K562 (cell line): ENCODE data around the gene CDC45. TPM values are rescaled to one million over a fixed set of nuclear protein-coding genes. Genes with fewer than 3 reads are reported as not detected.
A peak's percentile ranks its signal among the peaks of the same experiment; 100 is the strongest.

Experiments used
- FOXA3 ChIP-seq, 2 experiments: fragments of 450-650 bp in 1 of 2; sonication (generic) in 1 of 2; formaldehyde crosslinking; IDR thresholded peaks in 1 of 2; conservative IDR thresholded peaks in 1 of 2; 2 replicates each; pipeline versions ENCODE4 v1.4.0 to v1.8.0; 2020 to 2022; ENCODE audit warnings: mild to moderate bottlenecking in 2 of 2, missing genetic modification reagents in 1 of 2
- LARP7 ChIP-seq: fragments of 450-650 bp; IDR thresholded peaks from 2 replicates; pipeline ENCODE4 v1.6.1; 2016
- MCM3 ChIP-seq: fragments of 450-650 bp; IDR thresholded peaks from 2 replicates; pipeline ENCODE4 v1.6.1; 2016
- MEF2D ChIP-seq: conservative IDR thresholded peaks from 2 replicates; pipeline ENCODE4 v1.6.1; 2016; ENCODE audit warnings: low read depth, missing genetic modification characterization, missing compliant biosample characterization
- RAD21 ChIP-seq, 2 experiments: fragments of 250-450 bp in 1 of 2; fragments of 450-650 bp in 1 of 2; sonication (Bioruptor Pico) in 1 of 2; formaldehyde crosslinking in 1 of 2; IDR thresholded peaks in 1 of 2; conservative IDR thresholded peaks in 1 of 2; 2 replicates each; pipeline versions ENCODE4 v1.4.0 to v1.8.0; 2020 to 2022; ENCODE audit warnings: mild to moderate bottlenecking in 2 of 2, moderate library complexity in 1 of 2
- SRSF7 ChIP-seq: fragments of 200-400 bp; formaldehyde crosslinking; optimal IDR thresholded peaks from 2 replicates; pipeline ENCODE3; 2017; ENCODE audit warnings: mild to moderate bottlenecking, low read depth, low read length
- ZNF197 ChIP-seq: fragments of 200-800 bp; sonication (Bioruptor generic); IDR thresholded peaks from 2 replicates; pipeline ENCODE4 v1.6.1; 2016; ENCODE audit warnings: low read depth, missing genetic modification characterization, missing compliant biosample characterization
- polyA plus RNA-seq, 8 experiments: library from polyadenylated mRNA; depleted of rRNA in 4 of 8; stranded (reverse) in 5 of 8; unstranded in 3 of 8; fragments of >200 nt; fragmentation: Nextera tagmentation in 2 of 8; fragmentation: Illumina TruSeq in 1 of 8; extraction: Ambion mirVana in 2 of 8; extraction: Trizol in 1 of 8; gene quantifications; 2 replicates each; pipeline versions ENCODE4 v1.2.1 to v1.2.3, GENCODE V29; 2011 to 2014; ENCODE audit warnings: inconsistent platforms in 1 of 8, missing spikeins in 1 of 8
- total RNA-seq, 7 experiments: library from RNA; depleted of rRNA in 6 of 7; stranded (reverse); fragments of >200 nt in 6 of 7; fragmentation: Illumina TruSeq in 2 of 7; extraction: Trizol in 2 of 7; gene quantifications; 2 replicates each; pipeline versions ENCODE4 v1.2.1 to v1.2.3, GENCODE V29; 2011 to 2021; ENCODE audit warnings: low replicate concordance in 1 of 7
- TF ChIP-seq, protein P1 (sequence below), 2 experiments: fragments of 450-650 bp in 1 of 2; sonication (generic) in 1 of 2; formaldehyde crosslinking in 1 of 2; IDR thresholded peaks; 2 replicates each; pipeline versions ENCODE4 v1.7.1 to v1.9.0; 2016 to 2022; ENCODE audit warnings: inconsistent platforms in 1 of 2, mild to moderate bottlenecking in 1 of 2, missing genetic modification reagents in 1 of 2
- TF ChIP-seq, protein P2 (sequence below), 3 experiments: IDR thresholded peaks in 2 of 3; conservative IDR thresholded peaks in 1 of 3; 2 replicates each; pipeline ENCODE4 v1.5.1; 2011 to 2012; ENCODE audit warnings: low read length in 3 of 3, mild to moderate bottlenecking in 3 of 3, control low read depth in 2 of 3, improper control_type of control experiment in 1 of 3, inconsistent platforms in 1 of 3, low read depth in 1 of 3, mixed read lengths in 1 of 3, moderate library complexity in 1 of 3; ENCODE audit not compliant: insufficient read depth in 2 of 3
- TF ChIP-seq, protein P3 (sequence below): sonication (generic); formaldehyde crosslinking; IDR thresholded peaks from 2 replicates; pipeline ENCODE4 v1.9.0; 2022; ENCODE audit warnings: mild to moderate bottlenecking, missing genetic modification reagents
- TF ChIP-seq, protein P4 (sequence below): fragments of 450-650 bp; IDR thresholded peaks from 2 replicates; pipeline ENCODE4 v1.6.1; 2016; ENCODE audit warnings: borderline replicate concordance
- TF ChIP-seq, protein P5 (sequence below), 2 experiments: fragments of 250-450 bp in 1 of 2; fragments of 450-650 bp in 1 of 2; sonication (Bioruptor Pico) in 1 of 2; IDR thresholded peaks; 2 replicates each; pipeline versions ENCODE4 v1.6.1 to v1.8.0; 2016 to 2021; ENCODE audit warnings: mild to moderate bottlenecking in 2 of 2, moderate library complexity in 2 of 2, missing compliant biosample characterization in 1 of 2, missing genetic modification characterization in 1 of 2

The CDC45 gene
- total and polyA plus RNA-seq, 9 of the 15 experiments (the other 6 are each of a cell fraction or from before 2014, with no cell fraction given): 251 to 580 (median 410) TPM

DNA sequence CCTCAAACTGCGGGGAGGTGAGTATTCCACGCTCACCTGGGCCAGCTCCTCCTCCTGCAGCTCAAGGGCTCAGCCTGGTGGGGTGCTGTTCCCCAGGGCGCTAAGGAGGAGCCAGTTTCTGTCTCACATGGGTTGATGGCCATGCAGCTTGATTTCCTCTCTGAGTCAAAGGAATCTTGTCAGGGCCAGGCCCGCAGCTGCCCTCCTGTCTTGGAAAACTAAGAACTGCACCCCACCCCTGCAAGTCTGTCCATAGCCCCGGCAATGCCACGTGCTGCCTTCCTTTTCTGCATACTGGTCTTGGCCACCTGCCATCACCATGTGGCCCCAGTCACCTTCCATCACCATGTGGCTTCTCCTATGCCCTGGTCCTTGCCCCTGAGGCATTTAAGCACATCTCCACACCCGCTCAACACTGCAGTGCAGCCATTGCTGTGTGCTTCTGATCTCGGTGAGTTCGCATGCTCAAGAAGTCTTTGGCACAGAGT, 79.6 kb downstream of the CDC45 start (continued):
- TF ChIP-seq, protein P1, sequence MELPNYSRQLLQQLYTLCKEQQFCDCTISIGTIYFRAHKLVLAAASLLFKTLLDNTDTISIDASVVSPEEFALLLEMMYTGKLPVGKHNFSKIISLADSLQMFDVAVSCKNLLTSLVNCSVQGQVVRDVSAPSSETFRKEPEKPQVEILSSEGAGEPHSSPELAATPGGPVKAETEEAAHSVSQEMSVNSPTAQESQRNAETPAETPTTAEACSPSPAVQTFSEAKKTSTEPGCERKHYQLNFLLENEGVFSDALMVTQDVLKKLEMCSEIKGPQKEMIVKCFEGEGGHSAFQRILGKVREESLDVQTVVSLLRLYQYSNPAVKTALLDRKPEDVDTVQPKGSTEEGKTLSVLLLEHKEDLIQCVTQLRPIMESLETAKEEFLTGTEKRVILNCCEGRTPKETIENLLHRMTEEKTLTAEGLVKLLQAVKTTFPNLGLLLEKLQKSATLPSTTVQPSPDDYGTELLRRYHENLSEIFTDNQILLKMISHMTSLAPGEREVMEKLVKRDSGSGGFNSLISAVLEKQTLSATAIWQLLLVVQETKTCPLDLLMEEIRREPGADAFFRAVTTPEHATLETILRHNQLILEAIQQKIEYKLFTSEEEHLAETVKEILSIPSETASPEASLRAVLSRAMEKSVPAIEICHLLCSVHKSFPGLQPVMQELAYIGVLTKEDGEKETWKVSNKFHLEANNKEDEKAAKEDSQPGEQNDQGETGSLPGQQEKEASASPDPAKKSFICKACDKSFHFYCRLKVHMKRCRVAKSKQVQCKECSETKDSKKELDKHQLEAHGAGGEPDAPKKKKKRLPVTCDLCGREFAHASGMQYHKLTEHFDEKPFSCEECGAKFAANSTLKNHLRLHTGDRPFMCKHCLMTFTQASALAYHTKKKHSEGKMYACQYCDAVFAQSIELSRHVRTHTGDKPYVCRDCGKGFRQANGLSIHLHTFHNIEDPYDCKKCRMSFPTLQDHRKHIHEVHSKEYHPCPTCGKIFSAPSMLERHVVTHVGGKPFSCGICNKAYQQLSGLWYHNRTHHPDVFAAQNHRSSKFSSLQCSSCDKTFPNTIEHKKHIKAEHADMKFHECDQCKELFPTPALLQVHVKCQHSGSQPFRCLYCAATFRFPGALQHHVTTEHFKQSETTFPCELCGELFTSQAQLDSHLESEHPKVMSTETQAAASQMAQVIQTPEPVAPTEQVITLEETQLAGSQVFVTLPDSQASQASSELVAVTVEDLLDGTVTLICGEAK (IDR thresholded peaks at IDR 0.05): no peak
- TF ChIP-seq, protein P1 (CRISPR knock-in tag; IDR thresholded peaks at IDR 0.05): peak; percentile 45; the same call in 1 of the 2 replicates
- TF ChIP-seq ZNF197 (no peak), MCM3 (peak; percentile 30; the same call in 1 of the 2 replicates), MEF2D (tag) (no peak), FOXA3 (CRISPR knock-in tag; conservative IDR thresholded peaks at IDR 0.05 in 1 of 2, IDR thresholded peaks at IDR 0.05 in 1 of 2) (peak in 1 of 2 experiments; percentile 82; a peak in 2 of 4 replicates), SRSF7 (no peak), LARP7 (no peak), RAD21 (CRISPR knock-in tag; conservative IDR thresholded peaks at IDR 0.05 in 1 of 2, IDR thresholded peaks at IDR 0.05 in 1 of 2) (peak in 1 of 2 experiments; percentile 62; a peak in 2 of 4 replicates)
- TF ChIP-seq, protein P2, sequence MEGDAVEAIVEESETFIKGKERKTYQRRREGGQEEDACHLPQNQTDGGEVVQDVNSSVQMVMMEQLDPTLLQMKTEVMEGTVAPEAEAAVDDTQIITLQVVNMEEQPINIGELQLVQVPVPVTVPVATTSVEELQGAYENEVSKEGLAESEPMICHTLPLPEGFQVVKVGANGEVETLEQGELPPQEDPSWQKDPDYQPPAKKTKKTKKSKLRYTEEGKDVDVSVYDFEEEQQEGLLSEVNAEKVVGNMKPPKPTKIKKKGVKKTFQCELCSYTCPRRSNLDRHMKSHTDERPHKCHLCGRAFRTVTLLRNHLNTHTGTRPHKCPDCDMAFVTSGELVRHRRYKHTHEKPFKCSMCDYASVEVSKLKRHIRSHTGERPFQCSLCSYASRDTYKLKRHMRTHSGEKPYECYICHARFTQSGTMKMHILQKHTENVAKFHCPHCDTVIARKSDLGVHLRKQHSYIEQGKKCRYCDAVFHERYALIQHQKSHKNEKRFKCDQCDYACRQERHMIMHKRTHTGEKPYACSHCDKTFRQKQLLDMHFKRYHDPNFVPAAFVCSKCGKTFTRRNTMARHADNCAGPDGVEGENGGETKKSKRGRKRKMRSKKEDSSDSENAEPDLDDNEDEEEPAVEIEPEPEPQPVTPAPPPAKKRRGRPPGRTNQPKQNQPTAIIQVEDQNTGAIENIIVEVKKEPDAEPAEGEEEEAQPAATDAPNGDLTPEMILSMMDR (IDR thresholded peaks at IDR 0.05 in 2 of 3, conservative IDR thresholded peaks at IDR 0.05 in 1 of 3; ENCODE audit: insufficient read depth in 2 of 3, low read depth in 1 of 3, low read length in 3 of 3): peak; percentile 71 to 84 (median 78)
- TF ChIP-seq, protein P3, sequence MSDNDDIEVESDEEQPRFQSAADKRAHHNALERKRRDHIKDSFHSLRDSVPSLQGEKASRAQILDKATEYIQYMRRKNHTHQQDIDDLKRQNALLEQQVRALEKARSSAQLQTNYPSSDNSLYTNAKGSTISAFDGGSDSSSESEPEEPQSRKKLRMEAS: peak; percentile 87; the same call in 1 of the 2 replicates
- TF ChIP-seq, protein P4, sequence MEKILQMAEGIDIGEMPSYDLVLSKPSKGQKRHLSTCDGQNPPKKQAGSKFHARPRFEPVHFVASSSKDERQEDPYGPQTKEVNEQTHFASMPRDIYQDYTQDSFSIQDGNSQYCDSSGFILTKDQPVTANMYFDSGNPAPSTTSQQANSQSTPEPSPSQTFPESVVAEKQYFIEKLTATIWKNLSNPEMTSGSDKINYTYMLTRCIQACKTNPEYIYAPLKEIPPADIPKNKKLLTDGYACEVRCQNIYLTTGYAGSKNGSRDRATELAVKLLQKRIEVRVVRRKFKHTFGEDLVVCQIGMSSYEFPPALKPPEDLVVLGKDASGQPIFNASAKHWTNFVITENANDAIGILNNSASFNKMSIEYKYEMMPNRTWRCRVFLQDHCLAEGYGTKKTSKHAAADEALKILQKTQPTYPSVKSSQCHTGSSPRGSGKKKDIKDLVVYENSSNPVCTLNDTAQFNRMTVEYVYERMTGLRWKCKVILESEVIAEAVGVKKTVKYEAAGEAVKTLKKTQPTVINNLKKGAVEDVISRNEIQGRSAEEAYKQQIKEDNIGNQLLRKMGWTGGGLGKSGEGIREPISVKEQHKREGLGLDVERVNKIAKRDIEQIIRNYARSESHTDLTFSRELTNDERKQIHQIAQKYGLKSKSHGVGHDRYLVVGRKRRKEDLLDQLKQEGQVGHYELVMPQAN: no peak
- TF ChIP-seq, protein P5, sequence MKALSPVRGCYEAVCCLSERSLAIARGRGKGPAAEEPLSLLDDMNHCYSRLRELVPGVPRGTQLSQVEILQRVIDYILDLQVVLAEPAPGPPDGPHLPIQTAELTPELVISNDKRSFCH (CRISPR knock-in tag; IDR thresholded peaks at IDR 0.05): no peak
- TF ChIP-seq, protein P5 (tag; IDR thresholded peaks at IDR 0.05): 0 out of 2 replicates have a peak, but pooled peaks have one; percentile 41
